Brain microvascular endothelial cell (primary cell): ENCODE results near the gene CDH10.
A peak's percentile ranks its signal among the peaks of the same experiment; 100 is the strongest.

Source experiments
- DNase-seq: peaks from one replicate; pipeline ENCODE4 v3.0.0-alpha.2; 2020
- H3K27ac ChIP-seq: fragments of 250-450 bp; sonication (Bioruptor Pico); 2 replicates; pipeline ENCODE4 v1.5.1; 2020; ENCODE audit warnings: mild to moderate bottlenecking, moderate library complexity
- H3K27me3 ChIP-seq: fragments of 250-450 bp; sonication (Bioruptor Pico); replicated peaks from 2 replicates; pipeline ENCODE4 v1.5.1; 2020; ENCODE audit warnings: mild to moderate bottlenecking
- H3K36me3 ChIP-seq: fragments of 250-450 bp; sonication (Bioruptor Pico); replicated peaks from 2 replicates; pipeline ENCODE4 v1.5.1; 2020; ENCODE audit warnings: mild to moderate bottlenecking
- H3K4me3 ChIP-seq: 2 replicates; pipeline ENCODE4 v1.5.1; 2011; ENCODE audit warnings: low read depth, mild to moderate bottlenecking, control low read depth, low read length, moderate library complexity
- CTCF ChIP-seq: IDR thresholded peaks from 2 replicates; pipeline ENCODE4 v1.5.1; 2011; ENCODE audit warnings: low read depth, mild to moderate bottlenecking, moderate library complexity, low read length, control low read depth, inconsistent platforms; ENCODE audit errors: missing control alignments
- in situ Hi-C: cut with HindIII; loops from 2 replicates; pipeline ENCODE4 v1.10.0; 2017; ENCODE audit warnings: low sequenced_read_pairs, low pct_ligation_motif_present

CDH10 gene

GRCh38 chr5:24646915-24647314, 2.1 kb upstream of the CDH10 start:
- DNase-seq: no peak

GRCh38 chr5:24645483-24645882, 705 bp upstream of the CDH10 start:
- in situ Hi-C loops: no loop called here
- Histone ChIP-seq H3K4me3 (no peak overlapping the region), H3K36me3 (no peaks in the 10 kb centered on the region), H3K27ac (no peak overlapping the region), H3K27me3 (no peaks in the 10 kb centered on the region)
- no peak for DNase-seq
- no peak for TF ChIP-seq CTCF

More at GRCh38 chr5:24646915-24647314, 2.1 kb upstream of the CDH10 start:
- Histone ChIP-seq H3K27me3 (no peaks in the 10 kb centered on the region), H3K36me3 (no peaks in the 10 kb centered on the region), H3K27ac (no peak overlapping the region), H3K4me3 (no peak overlapping the region)
- TF ChIP-seq CTCF: no peak
- in situ Hi-C loops: no loop called here

GRCh38 chr5:24643880-24644279, 898 bp downstream of the CDH10 start:
- Histone ChIP-seq H3K4me3 (no peak overlapping the region), H3K27ac (no peak overlapping the region), H3K27me3 (no peaks in the 10 kb centered on the region), H3K36me3 (no peaks in the 10 kb centered on the region)
- in situ Hi-C loops: no loop called here
- no peak for DNase-seq
- no peak for TF ChIP-seq CTCF

DNA sequence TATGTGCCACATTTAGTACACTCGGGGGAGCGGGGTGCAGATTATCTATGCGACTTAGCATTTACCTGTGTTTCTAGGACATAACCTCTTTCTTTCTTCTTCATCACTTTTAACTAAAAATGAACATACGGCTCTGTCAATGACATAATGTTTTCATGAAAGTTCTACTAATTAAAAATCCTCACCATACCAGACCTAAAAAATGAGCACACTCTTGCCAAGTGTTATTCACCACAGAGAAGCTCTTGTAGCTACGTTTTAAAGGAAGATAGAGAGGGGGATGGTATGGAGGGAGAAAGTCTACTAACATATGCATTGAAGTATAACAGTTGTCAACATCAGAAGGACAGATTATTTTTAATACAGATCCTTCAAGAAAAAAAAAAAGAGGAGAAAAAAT, 1.6 kb downstream of the CDH10 start:
- Histone ChIP-seq H3K4me3 (no peak overlapping the region), H3K27ac (no peak overlapping the region), H3K36me3 (no peaks in the 10 kb centered on the region), H3K27me3 (no peaks in the 10 kb centered on the region)
- DNase-seq: no peak
- in situ Hi-C loops: no loop called here
- TF ChIP-seq CTCF: no peak

DNA sequence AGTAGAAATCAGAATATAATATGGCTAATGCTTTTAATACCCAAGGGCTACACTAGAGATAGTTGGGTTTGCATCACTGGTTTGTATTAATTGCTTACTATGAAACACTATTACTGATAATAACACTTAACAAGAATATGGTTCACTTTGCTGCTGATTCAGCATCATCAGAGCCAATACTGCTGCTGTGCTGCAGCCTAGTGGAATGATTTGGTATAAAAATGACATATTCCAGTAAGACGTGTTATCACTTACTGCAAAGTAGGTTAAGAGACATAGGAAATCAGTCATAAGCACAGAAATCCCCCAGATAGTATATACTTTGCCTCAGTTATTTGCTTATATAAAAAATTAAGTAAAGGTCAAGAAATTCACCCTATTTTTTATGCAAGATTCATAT, 2.8 kb downstream of the CDH10 start:
- Histone ChIP-seq H3K27me3 (no peaks in the 10 kb centered on the region), H3K36me3 (no peaks in the 10 kb centered on the region), H3K27ac (no peak overlapping the region), H3K4me3 (no peak overlapping the region)
- TF ChIP-seq CTCF: peak; percentile 37
- DNase-seq: peak; percentile 10
- in situ Hi-C loops: no loop called here

DNA sequence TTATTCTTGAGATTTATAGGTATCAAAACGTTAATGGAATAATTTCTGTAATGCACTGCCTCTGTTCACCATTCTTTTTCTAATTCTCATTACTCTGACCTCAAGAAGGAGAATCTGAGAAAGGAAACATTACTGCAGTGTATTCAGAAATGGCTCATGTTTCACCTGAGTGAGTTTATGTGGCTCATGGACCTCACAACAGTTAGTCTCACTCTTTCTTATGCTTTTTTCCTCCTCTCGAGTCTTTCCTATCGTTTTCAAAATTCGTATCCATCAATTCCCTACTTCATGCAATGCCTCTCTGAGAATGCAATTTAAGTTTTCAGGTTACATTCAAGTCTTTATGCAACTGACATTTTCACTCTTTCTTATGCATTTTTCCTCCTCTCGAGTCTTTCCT, 9.6 kb downstream of the CDH10 start:
- no peaks in the 10 kb centered on the region for H3K27me3 ChIP-seq
- H3K27ac ChIP-seq: no peak overlapping the region
- H3K36me3 ChIP-seq: no peaks in the 10 kb centered on the region
- no peak overlapping the region for H3K4me3 ChIP-seq
- in situ Hi-C loops: no loop called here
- no peak for TF ChIP-seq CTCF
- DNase-seq: no peak
